GM19023 (cell line): ENCODE measurements around the gene HEMK1.

Experiments
- ATAC-seq: cut with Tn5 transposase; IDR thresholded peaks from one replicate; pipeline ENCODE4 v1.9.1; 2021; ENCODE audit warnings: mild to moderate bottlenecking, moderate library complexity; ENCODE audit not compliant: unreplicated experiment

HEMK1 gene

DNA sequence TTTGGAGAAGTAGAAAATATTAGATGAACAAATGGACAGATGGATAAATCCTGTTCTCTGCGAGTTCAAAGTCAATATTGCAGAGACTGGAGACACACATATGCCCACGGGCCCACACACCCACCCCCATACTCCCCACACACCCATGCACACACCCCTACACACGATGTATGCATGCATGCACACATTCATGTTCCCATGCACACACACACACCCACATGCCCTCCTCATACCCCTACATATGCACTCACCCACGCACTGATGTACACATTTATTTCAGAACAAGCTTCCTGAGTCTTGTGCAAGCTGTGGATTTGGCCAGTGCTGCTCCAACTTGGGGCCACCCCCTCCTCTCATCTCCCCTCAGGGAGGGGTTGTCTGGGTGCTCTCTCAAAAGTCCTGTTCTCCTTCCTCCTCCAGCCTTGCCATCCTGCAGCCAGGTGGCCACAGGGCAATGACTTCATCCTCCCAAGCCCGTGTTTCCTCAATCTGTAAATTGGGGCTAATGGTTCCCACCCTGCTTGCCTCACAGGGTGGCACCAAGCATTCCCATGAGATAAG is 64.0 kb downstream of the HEMK1 start:
- ATAC-seq: no peak

DNA sequence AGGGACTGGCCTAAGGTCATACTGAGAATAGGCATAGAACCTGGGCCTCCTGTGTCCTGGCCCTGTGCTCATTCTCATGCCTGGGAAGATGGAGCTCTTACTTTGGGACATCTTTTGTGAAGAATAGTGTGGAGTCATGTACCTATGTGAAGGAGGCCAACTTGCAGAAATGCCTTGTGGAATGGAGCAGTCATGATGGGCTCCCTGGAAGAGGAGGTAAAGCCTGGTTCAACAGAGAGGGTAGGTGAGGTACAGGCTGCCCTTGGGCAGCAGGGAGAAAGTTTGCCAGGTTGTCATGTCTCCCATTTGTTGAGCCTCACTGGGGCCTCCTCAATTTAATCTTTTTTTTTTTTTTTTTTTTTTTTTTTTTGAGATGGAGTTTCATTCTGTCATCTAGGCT is 65.7 kb downstream of the HEMK1 start:
- no peak for ATAC-seq

GRCh38 chr3:50637011-50637410 is 67.7 kb downstream of the HEMK1 start:
- ATAC-seq: no peak

- no peak for ATAC-seq
Measured at GRCh38 chr3:50637945-50638344, 68.6 kb downstream of the HEMK1 start.

DNA sequence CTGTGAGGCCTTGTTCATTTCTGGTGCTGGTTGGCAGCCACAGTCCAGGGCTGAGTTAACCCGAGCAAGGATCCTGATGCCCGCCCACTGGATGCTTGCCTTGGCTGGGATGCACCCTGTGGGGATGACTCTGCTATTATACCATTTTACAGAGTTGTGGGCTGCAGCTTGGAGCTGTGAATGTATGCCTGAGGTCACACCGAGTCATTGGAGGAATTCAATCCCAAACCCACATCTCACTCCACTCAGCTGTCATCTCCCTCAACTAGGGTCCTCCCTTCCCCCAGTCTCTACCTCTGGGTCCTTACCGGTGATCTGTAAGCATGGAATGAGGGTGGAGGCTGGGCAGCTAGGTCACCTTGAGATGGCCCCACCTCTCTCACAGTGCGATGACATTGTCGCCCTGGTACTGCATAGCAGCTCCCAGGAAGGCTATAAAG is 69.8 kb downstream of the HEMK1 start:
- ATAC-seq: no peak

- ATAC-seq: no peak
Measured at GRCh38 chr3:50642382-50642781, 73.1 kb downstream of the HEMK1 start.

GRCh38 chr3:50644561-50644960 is 75.2 kb downstream of the HEMK1 start:
- no peak for ATAC-seq

DNA sequence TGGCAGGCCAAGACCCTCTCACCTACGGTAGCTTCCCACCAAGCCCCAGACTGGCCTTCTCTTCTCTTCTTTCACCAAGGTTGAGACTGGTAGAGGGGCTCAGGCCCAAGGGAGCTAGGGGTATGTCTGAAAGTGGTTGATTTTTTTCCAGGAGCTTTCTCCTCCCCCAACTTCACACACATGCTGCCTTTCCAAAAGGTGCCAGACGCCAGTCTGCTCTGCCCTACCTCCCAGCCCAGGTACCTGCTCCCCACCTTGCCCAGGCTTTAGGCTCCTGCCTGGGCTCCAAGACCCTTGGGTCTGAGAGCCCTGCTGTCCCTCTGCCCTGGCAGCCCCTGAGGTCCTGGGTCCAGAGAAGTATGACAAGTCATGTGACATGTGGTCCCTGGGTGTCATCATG is 76.1 kb downstream of the HEMK1 start:
- no peak for ATAC-seq
